SK-N-SH (cell line): ENCODE data around the gene AEBP1. TPM values are rescaled to one million over a fixed set of nuclear protein-coding genes. Genes with fewer than 3 reads are reported as not detected.
A peak's percentile ranks its signal among the peaks of the same experiment; 100 is the strongest.

Experiments used
- CTCF ChIA-PET: fragments of 300-600, 350-600 bp; formaldehyde crosslinking; extraction: SDS; loops from one replicate; lab custom pipeline; 2021; lab: Yijun Ruan, JAX
- POLR2A ChIA-PET: fragments of 350-600 bp; sonication (Branson Sonifier 250); formaldehyde crosslinking; extraction: SDS; loops from one replicate; lab custom pipeline; 2020; ENCODE audit warnings: antibody characterized with exemption, inconsistent platforms; lab: Yijun Ruan, JAX
- DNase-seq: peaks from one replicate; pipeline ENCODE4 v3.0.0; 2012
- H2AFZ ChIP-seq: fragments of 200-600 bp; sonication (generic); 2 replicates; pipeline ENCODE4 v1.8.1; 2016; ENCODE audit warnings: antibody characterized with exemption, mild to moderate bottlenecking, low read depth
- H3F3A ChIP-seq: fragments of 200-600 bp; sonication (generic); replicated peaks from 2 replicates; pipeline ENCODE3; 2016; ENCODE audit warnings: antibody characterized with exemption, mild to moderate bottlenecking; ENCODE audit not compliant: insufficient read depth
- H3K27ac ChIP-seq, 2 experiments: fragments of 200-500 bp in 1 of 2; fragments of 200-600 bp in 1 of 2; sonication (Bioruptor generic) in 1 of 2; sonication (generic), shearing (Covaris generic) in 1 of 2; 2 replicates each; pipeline versions ENCODE4 v1.5.1 to v1.6.1; 2014 to 2016; ENCODE audit warnings: low read depth in 2 of 2, inconsistent platforms in 1 of 2, low read length in 1 of 2, mild to moderate bottlenecking in 1 of 2, mixed read lengths in 1 of 2
- H3K27me3 ChIP-seq: fragments of 200-600 bp; sonication (generic), shearing (Covaris generic); 2 replicates; pipeline ENCODE4 v1.6.1; 2016; ENCODE audit warnings: mixed run types; ENCODE audit not compliant: insufficient read depth
- H3K36me3 ChIP-seq, 2 experiments: fragments of 200-500 bp in 1 of 2; fragments of 200-600 bp in 1 of 2; sonication (Bioruptor generic) in 1 of 2; sonication (generic) in 1 of 2; replicated peaks in 1 of 2; 2 replicates each; pipeline versions ENCODE3 to v1.5.1; 2014 to 2016; ENCODE audit warnings: low read length in 1 of 2, mild to moderate bottlenecking in 1 of 2; ENCODE audit not compliant: insufficient read depth in 2 of 2, control insufficient read depth in 1 of 2
- H3K4me1 ChIP-seq, 2 experiments: fragments of 200-500 bp in 1 of 2; fragments of 200-600 bp in 1 of 2; sonication (Bioruptor generic) in 1 of 2; sonication (generic), shearing (Covaris generic) in 1 of 2; 2 replicates each; pipeline versions ENCODE4 v1.5.1 to v1.6.1; 2014 to 2016; ENCODE audit warnings: low read depth in 1 of 2, low read length in 1 of 2, mixed run types in 1 of 2; ENCODE audit not compliant: insufficient read depth in 2 of 2, control insufficient read depth in 1 of 2
- H3K4me2 ChIP-seq: fragments of 200-600 bp; sonication (generic), shearing (Covaris generic); 2 replicates; pipeline ENCODE4 v1.6.1; 2017; ENCODE audit warnings: mixed run types
- H3K4me3 ChIP-seq, 2 experiments: fragments of 200-500 bp in 1 of 2; fragments of 200-600 bp in 1 of 2; sonication (Bioruptor generic) in 1 of 2; sonication (generic), shearing (Covaris generic) in 1 of 2; 2 replicates each; pipeline versions ENCODE4 v1.5.1 to v1.8.1; 2014 to 2016; ENCODE audit warnings: low read depth in 2 of 2, inconsistent platforms in 1 of 2, low read length in 1 of 2, mild to moderate bottlenecking in 1 of 2, mixed read lengths in 1 of 2, moderate library complexity in 1 of 2
- H3K79me2 ChIP-seq: fragments of 200-600 bp; sonication (generic); 2 replicates; pipeline ENCODE4 v1.8.1; 2017; ENCODE audit warnings: mild to moderate bottlenecking; ENCODE audit not compliant: insufficient read depth
- H3K9ac ChIP-seq: fragments of 200-600 bp; sonication (generic); 2 replicates; pipeline ENCODE4 v1.6.1; 2017; ENCODE audit warnings: mixed run types
- H3K9me2 ChIP-seq: fragments of 200-600 bp; sonication (generic); 2 replicates; pipeline ENCODE4 v1.6.1; 2017; ENCODE audit warnings: mixed run types
- H3K9me3 ChIP-seq: fragments of 200-600 bp; sonication (generic); 2 replicates; pipeline ENCODE4 v1.6.1; 2017; ENCODE audit warnings: mixed run types, mild to moderate bottlenecking, moderate library complexity
- H4K20me1 ChIP-seq: fragments of 200-600 bp; sonication (generic); 2 replicates; pipeline ENCODE4 v1.6.1; 2017; ENCODE audit warnings: mild to moderate bottlenecking, mixed run types; ENCODE audit not compliant: insufficient read depth
- CHD2 ChIP-seq: fragments of 150-350 bp; IDR thresholded peaks from 2 replicates; pipeline ENCODE4 v1.6.1; 2018; ENCODE audit warnings: low read length; ENCODE audit not compliant: partially characterized antibody
- ELF1 ChIP-seq: IDR thresholded peaks from 2 replicates; pipeline ENCODE4 v1.4.0; 2012
- EZH2phosphoT487 ChIP-seq: fragments of 200-600 bp; sonication (generic); IDR thresholded peaks from 2 replicates; pipeline ENCODE4 v1.6.1; 2017; ENCODE audit warnings: low read depth, mixed run types, mild to moderate bottlenecking, antibody characterized with exemption, moderate library complexity, borderline replicate concordance
- FOSL2 ChIP-seq: IDR thresholded peaks from 2 replicates; pipeline ENCODE4 v1.4.0; 2012; ENCODE audit warnings: low read depth, mild to moderate bottlenecking, moderate library complexity, borderline replicate concordance
- FOXJ3 ChIP-seq: sonication (generic); formaldehyde crosslinking; IDR thresholded peaks from 2 replicates; pipeline ENCODE4 v1.5.1; 2020; ENCODE audit warnings: mild to moderate bottlenecking, missing genetic modification reagents
- GATA2 ChIP-seq: sonication (generic); formaldehyde crosslinking; IDR thresholded peaks from 2 replicates; pipeline ENCODE4 v1.5.0; 2020; ENCODE audit warnings: mild to moderate bottlenecking, missing genetic modification reagents
- MEF2A ChIP-seq: IDR thresholded peaks from 2 replicates; pipeline ENCODE4 v1.4.0; 2012; ENCODE audit warnings: low read depth, borderline replicate concordance
- MXI1 ChIP-seq: IDR thresholded peaks from 2 replicates; pipeline ENCODE4 v1.6.1; 2012; ENCODE audit warnings: mild to moderate bottlenecking, low read depth, low read length, improper control_type of control experiment
- PBX3 ChIP-seq: IDR thresholded peaks from 2 replicates; pipeline ENCODE4; 2012
- RAD21 ChIP-seq: IDR thresholded peaks from 2 replicates; pipeline ENCODE4 v1.6.1; 2012; ENCODE audit warnings: mild to moderate bottlenecking, low read length
- RXRA ChIP-seq: IDR thresholded peaks from 2 replicates; pipeline ENCODE4 v1.4.0; 2012; ENCODE audit warnings: low read depth, mild to moderate bottlenecking, borderline replicate concordance
- SIN3A ChIP-seq: IDR thresholded peaks from 2 replicates; pipeline ENCODE4 v1.6.1; 2012; ENCODE audit warnings: low read depth, mild to moderate bottlenecking, low read length, moderate library complexity, borderline replicate concordance
- TAF1 ChIP-seq: IDR thresholded peaks from 2 replicates; pipeline ENCODE4 v1.6.1; 2012; ENCODE audit warnings: low read depth, mild to moderate bottlenecking, low read length, moderate library complexity, borderline replicate concordance
- USF1 ChIP-seq: IDR thresholded peaks from 2 replicates; pipeline ENCODE4 v1.4.0; 2012; ENCODE audit warnings: low read depth, borderline replicate concordance
- ZBTB33 ChIP-seq: IDR thresholded peaks from 2 replicates; pipeline ENCODE4 v1.4.0; 2012; ENCODE audit warnings: low read depth, borderline replicate concordance
- WGBS: methylation state at CpG from one replicate; pipeline ENCODE4 v1.1.6; 2017; ENCODE audit warnings: low lambda C conversion rate; 5-methylcytosine and 5-hydroxymethylcytosine counted together
- polyA plus RNA-seq, 3 experiments: library from polyadenylated mRNA; depleted of rRNA; stranded (reverse); fragments of >200 nt; gene quantifications; 2 replicates each; pipeline ENCODE4 v1.2.3, GENCODE V29; 2012
- TF ChIP-seq, protein P1 (sequence below): fragments of 150-350 bp; IDR thresholded peaks from 2 replicates; pipeline ENCODE4 v1.6.1; 2017; ENCODE audit warnings: antibody characterized with exemption, low read length, low read depth, borderline replicate concordance

The AEBP1 gene
- polyA plus RNA-seq, 1 of the 3 experiments (the other 2 are of a cell fraction), result 105 TPM

DNA sequence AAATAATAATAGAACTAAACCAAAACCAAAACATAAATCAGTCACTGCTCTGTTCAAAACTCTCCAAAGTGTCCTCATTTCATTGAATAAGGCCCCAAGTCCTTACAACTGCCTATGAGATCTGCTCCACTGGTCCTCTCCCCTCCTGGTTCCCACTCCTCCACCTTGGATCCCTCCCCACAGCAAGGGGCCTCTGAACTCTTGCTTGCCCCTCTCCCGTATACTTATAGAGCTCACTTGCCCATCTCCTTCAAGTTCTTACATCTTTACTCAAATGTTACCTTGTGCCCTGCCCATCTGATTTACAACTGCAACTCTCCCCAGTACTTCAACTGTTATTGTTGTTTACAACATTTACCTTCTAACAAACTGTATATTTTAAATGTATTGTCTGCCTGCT lies 18.4 kb downstream of the AEBP1 start (continued):
- TF ChIP-seq CHD2 (no peak), ZBTB33 (no peak)
- TF ChIP-seq, all 33 proteins: peak for 0

DNA sequence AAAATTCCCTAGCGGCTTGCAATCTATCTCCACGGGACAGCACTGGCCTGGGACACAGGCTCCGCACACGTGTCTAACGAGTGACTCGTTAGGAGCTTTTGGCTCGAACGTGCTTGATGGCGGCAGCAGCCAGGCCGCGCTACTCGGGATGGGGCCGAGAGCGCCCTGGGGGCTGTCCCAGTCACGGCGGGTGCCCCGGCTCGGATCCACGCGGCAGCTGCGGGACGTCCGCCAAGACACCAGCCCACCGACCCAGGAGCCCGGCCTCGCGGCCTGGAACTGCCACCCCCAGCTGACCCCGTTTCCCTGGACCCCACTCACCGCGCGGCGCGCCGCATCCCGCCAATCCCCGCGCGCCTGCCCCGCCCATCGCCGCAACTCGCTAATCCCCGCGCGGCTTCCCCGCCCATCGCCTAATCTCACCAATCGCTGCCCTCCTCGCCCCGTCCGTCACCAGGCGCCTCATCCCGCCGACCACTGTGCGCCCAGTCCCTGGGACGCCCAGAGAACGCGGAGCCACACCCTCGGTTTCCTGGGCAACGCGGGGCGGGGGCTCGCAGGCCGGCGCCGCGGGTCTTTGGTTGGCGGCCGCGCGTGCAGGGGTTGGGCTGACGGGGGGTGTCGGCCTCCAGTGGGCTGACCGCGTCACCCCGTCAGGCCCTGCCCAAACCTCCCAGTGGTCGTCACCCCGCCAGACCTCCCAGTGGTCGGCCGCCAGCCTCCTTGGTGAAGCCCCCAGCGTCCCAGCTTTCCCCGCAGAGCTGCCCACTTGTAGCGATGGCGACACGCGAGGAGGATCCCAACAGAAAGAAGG lies 19.3 kb downstream of the AEBP1 start, which contains the start of gene POLD2:
POLD2 (minus strand) TSS at position 359 of the 814 bp plus-strand sequence. CDS start 1,495 bp downstream, outside the sequence.
- DNase-seq, result peak; percentile 100
- no peaks in the 10 kb centered on the region for H4K20me1 ChIP-seq
- H3F3A ChIP-seq, result peaks cover 11% of the 10 kb centered on the region
- ChIA-PET POLR2A (interaction anchor here (1.2 to 3.2 kb wide), 10 partner anchors 8 to 77 kb away, joined by 3 to 18 read pairs (median 5); partner anchors contain the start of genes AEBP1, PGAM2 and YKT6), CTCF (interaction anchor here (0.6 to 2.6 kb wide), 17 partner anchors 9 to 112 kb away, joined by 3 to 7 read pairs (median 3); partner anchors contain the start of gene YKT6)
- peak within 1 kb of the TSS; percentile 66 to 73 for H3K27ac ChIP-seq
- peaks cover 43% of the 10 kb centered on the region for H3K79me2 ChIP-seq
- WGBS, result 1% methylated on average over 34 of the region's 86 CpGs
- H2AFZ ChIP-seq, result peak within 1 kb of the TSS; percentile 84
- peak within 1 kb of the TSS; percentile 99 for H3K4me2 ChIP-seq
- peak within 1 kb of the TSS; percentile 84 for H3K9ac ChIP-seq
- peak within 1 kb of the TSS; percentile 71 to 92 for H3K4me3 ChIP-seq
- H3K36me3 ChIP-seq, result peaks cover 20 to 24% of the 10 kb centered on the region in 2 experiments
- H3K9me2 ChIP-seq, result no peaks in the 10 kb centered on the region
- peaks cover 7 to 20% of the 10 kb centered on the region in 2 experiments; a peak in 3 of 4 replicates for H3K4me1 ChIP-seq
- no peaks in the 10 kb centered on the region for H3K27me3 ChIP-seq
- H3K9me3 ChIP-seq, result no peaks in the 10 kb centered on the region
- TF ChIP-seq FOXJ3 (CRISPR knock-in tag) (no peak), GATA2 (no peak), EZH2phosphoT487 (no peak), RAD21 (peak; percentile 10; the same call in 1 of the 2 replicates), TAF1 (peak; percentile 73; the same call in 1 of the 2 replicates), CHD2 (peak; percentile 38), FOSL2 (no peak), MEF2A (no peak), ELF1 (no peak), PBX3 (peak; percentile 99), RXRA (no peak), USF1 (no peak; the same call in 1 of the 2 replicates), SIN3A (peak; percentile 96), MXI1 (peak; percentile 100), ZBTB33 (no peak)
- TF ChIP-seq, protein P1, sequence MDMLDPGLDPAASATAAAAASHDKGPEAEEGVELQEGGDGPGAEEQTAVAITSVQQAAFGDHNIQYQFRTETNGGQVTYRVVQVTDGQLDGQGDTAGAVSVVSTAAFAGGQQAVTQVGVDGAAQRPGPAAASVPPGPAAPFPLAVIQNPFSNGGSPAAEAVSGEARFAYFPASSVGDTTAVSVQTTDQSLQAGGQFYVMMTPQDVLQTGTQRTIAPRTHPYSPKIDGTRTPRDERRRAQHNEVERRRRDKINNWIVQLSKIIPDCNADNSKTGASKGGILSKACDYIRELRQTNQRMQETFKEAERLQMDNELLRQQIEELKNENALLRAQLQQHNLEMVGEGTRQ, result no peak
